Lower leg skin (tissue), 4 donors: Measurements from ENCODE around the gene PPM1B. TPM values are rescaled to one million over a fixed set of nuclear protein-coding genes. Genes with fewer than 3 reads are reported as not detected.
"Not testable (repeated sequence)": the region's sequence is repeated elsewhere in the genome, so short reads cannot be mapped to it uniquely, and the experiment has no call there.

ENCODE experiments used
- DNase-seq, 2 donors: peaks; one replicate each; pipeline ENCODE4 v3.0.0-alpha.2; 2019; ENCODE audit warnings: low spot score in 2 of 2
- H3K4me3 ChIP-seq: fragments of 200-600 bp; sonication (generic); 2 replicates; pipeline ENCODE4 v1.5.1; 2017; ENCODE audit warnings: mild to moderate bottlenecking, low read depth; ENCODE audit not compliant: poor library complexity, severe bottlenecking
- CTCF ChIP-seq, 3 donors: fragments of 450-650 bp; IDR thresholded peaks; one replicate each; pipeline ENCODE4 v1.5.1; 2016; ENCODE audit warnings: antibody characterized with exemption in 3 of 3, mild to moderate bottlenecking in 3 of 3, moderate library complexity in 2 of 3
- POLR2A ChIP-seq, 2 donors: fragments of 450-650 bp; IDR thresholded peaks; one replicate each; pipeline ENCODE4 v1.6.1; 2016 to 2017; ENCODE audit warnings: antibody characterized with exemption in 2 of 2, mild to moderate bottlenecking in 1 of 2, moderate library complexity in 1 of 2
- WGBS, 2 donors: methylation state at CpG; one replicate each; pipeline ENCODE4 v1.1.5; 2018; 5-methylcytosine and 5-hydroxymethylcytosine counted together
- intact Hi-C: fragments of 100-400 bp; cut with DNase I; formaldehyde crosslinking; loops from one replicate; pipeline ENCODE4 v1.15.0; 2023; ENCODE audit warnings: low total_unique reads
- total RNA-seq, 4 donors: library from RNA; depleted of rRNA; stranded (reverse); fragments of >200 nt; gene quantifications; one replicate each; pipeline ENCODE4 v1.1.0, GENCODE V29; 2016

PPM1B gene
- total RNA-seq, 4 donors from 2014 or later, result 24.2 to 40.2 (median 35.9) TPM

GRCh38 chr2:44130441-44130840 lies 38.2 kb upstream of the PPM1B start:
- TF ChIP-seq POLR2A (IDR thresholded peaks at IDR 0.05) (no peak), CTCF (IDR thresholded peaks at IDR 0.05) (no peak)
- WGBS, 2 donors, result 81 to 93% methylated on average over 4 of the region's 4 CpGs
- intact Hi-C loops, result no loop called here
- H3K4me3 ChIP-seq, result no peak overlapping the region
- DNase-seq, result no peak

GRCh38 chr2:44131177-44131576 lies 37.5 kb upstream of the PPM1B start:
- no peak for DNase-seq
- intact Hi-C loops, result no loop called here
- TF ChIP-seq POLR2A (IDR thresholded peaks at IDR 0.05) (no peak), CTCF (IDR thresholded peaks at IDR 0.05) (no peak)
- no peak overlapping the region for H3K4me3 ChIP-seq

GRCh38 chr2:44133602-44134001 lies 35.1 kb upstream of the PPM1B start:
- H3K4me3 ChIP-seq, intact Hi-C loops, DNase-seq: not testable (repeated sequence)
- WGBS, 2 donors, result 92 to 94% methylated on average over 3 of the region's 3 CpGs

- intact Hi-C loops, result no loop called here
- TF ChIP-seq CTCF (IDR thresholded peaks at IDR 0.05) (no peak), POLR2A (IDR thresholded peaks at IDR 0.05) (no peak)
Measured at GRCh38 chr2:44134848-44135247, 33.8 kb upstream of the PPM1B start.

GRCh38 chr2:44135296-44135695 lies 33.4 kb upstream of the PPM1B start:
- H3K4me3 ChIP-seq, result no peak overlapping the region
- TF ChIP-seq CTCF (IDR thresholded peaks at IDR 0.05) (no peak), POLR2A (IDR thresholded peaks at IDR 0.05) (no peak)
- intact Hi-C loops, result no loop called here
- no peak for DNase-seq

More at GRCh38 chr2:44134848-44135247, 33.8 kb upstream of the PPM1B start:
- no peak for DNase-seq
- 88 to 100% methylated on average over 1 of the region's 1 CpG for WGBS, 2 donors
- no peak overlapping the region for H3K4me3 ChIP-seq

GRCh38 chr2:44135771-44136170 lies 32.9 kb upstream of the PPM1B start:
- intact Hi-C loops, result no loop called here
- no peak for DNase-seq
- TF ChIP-seq POLR2A (IDR thresholded peaks at IDR 0.05) (no peak), CTCF (IDR thresholded peaks at IDR 0.05) (no peak)
- H3K4me3 ChIP-seq, result no peak overlapping the region
- WGBS, 2 donors, result 49 to 50% methylated on average over 2 of the region's 2 CpGs
